ENCODE measurements around the gene ARFGEF3. TPM values are rescaled to one million over a fixed set of nuclear protein-coding genes. Genes with fewer than 3 reads are reported as not detected.

The ARFGEF3 gene
- polyA plus RNA-seq, 1 of the 3 experiments (the other 2 are of a cell fraction) = not detected

- H3K9me3 ChIP-seq = no peaks in the 10 kb centered on the region
- POLR2A ChIA-PET = no interaction called here
- H3K4me2 ChIP-seq = no peak overlapping the region
- no peak overlapping the region for H3K27ac ChIP-seq (ENCODE audit: low read depth in 2 of 2, low read length in 1 of 2)
- H2AFZ ChIP-seq (ENCODE audit: low read depth) = no peak overlapping the region
- no peaks in the 10 kb centered on the region for H3K79me2 ChIP-seq (ENCODE audit: insufficient read depth)
- H3K27me3 ChIP-seq (ENCODE audit: insufficient read depth) = no peaks in the 10 kb centered on the region
- no peak overlapping the region for H3K4me3 ChIP-seq (ENCODE audit: low read depth in 2 of 2, low read length in 1 of 2)
- no peak overlapping the region for H3K9ac ChIP-seq
- H3K4me1 ChIP-seq (ENCODE audit: control insufficient read depth in 1 of 2, insufficient read depth in 2 of 2, low read depth in 1 of 2, low read length in 1 of 2) = no peaks in the 10 kb centered on the region; a peak in 1 of 4 replicates
- CTCF ChIA-PET = no interaction called here
- H4K20me1 ChIP-seq (ENCODE audit: insufficient read depth) = no peaks in the 10 kb centered on the region
- 27% methylated on average over 2 of the region's 2 CpGs for whole genome bisulfite sequencing (ENCODE audit: low lambda C conversion rate)
- no peaks in the 10 kb centered on the region for H3K36me3 ChIP-seq (replicated peaks in 1 of 2; ENCODE audit: control insufficient read depth in 1 of 2, insufficient read depth in 2 of 2, low read length in 1 of 2)
- H3K9me2 ChIP-seq = no peaks in the 10 kb centered on the region
- H3F3A ChIP-seq (replicated peaks; ENCODE audit: insufficient read depth) = no peaks in the 10 kb centered on the region
- TF ChIP-seq REST (IDR thresholded peaks at IDR 0.05; ENCODE audit: low read depth, low read length) (no peak), NFIC (IDR thresholded peaks at IDR 0.05; ENCODE audit: borderline replicate concordance) (no peak), TEAD4 (IDR thresholded peaks at IDR 0.05; ENCODE audit: borderline replicate concordance, insufficient read depth) (no peak), YY1 (IDR thresholded peaks at IDR 0.05; ENCODE audit: low read depth) (no peak), IRF3 (IDR thresholded peaks at IDR 0.05; ENCODE audit: low read depth, low read length) (no peak), EZH2phosphoT487 (IDR thresholded peaks at IDR 0.05; ENCODE audit: borderline replicate concordance, low read depth) (no peak), NRF1 (IDR thresholded peaks at IDR 0.05; ENCODE audit: low read depth, low read length) (no peak), PBX3 (IDR thresholded peaks at IDR 0.05) (no peak), FOSL2 (IDR thresholded peaks at IDR 0.05; ENCODE audit: borderline replicate concordance, low read depth) (no peak), MEF2A (IDR thresholded peaks at IDR 0.05; ENCODE audit: borderline replicate concordance, low read depth) (no peak), USF2 (IDR thresholded peaks at IDR 0.05; ENCODE audit: borderline replicate concordance, low read depth, low read length) (no peak), RCOR1 (IDR thresholded peaks at IDR 0.05; ENCODE audit: low read length) (no peak)
- no peak for DNase-seq
Measured at GRCh38 chr6:138237463-138237862, 75.7 kb downstream of the ARFGEF3 start.
